ENCODE data around the gene PAOX. TPM values are rescaled to one million over a fixed set of nuclear protein-coding genes. Genes with fewer than 3 reads are reported as not detected.

PAOX gene
- total and polyA plus RNA-seq, 2 of the 4 experiments (the other 2 are of a cell fraction): 3.8 to 4.5 TPM

DNA sequence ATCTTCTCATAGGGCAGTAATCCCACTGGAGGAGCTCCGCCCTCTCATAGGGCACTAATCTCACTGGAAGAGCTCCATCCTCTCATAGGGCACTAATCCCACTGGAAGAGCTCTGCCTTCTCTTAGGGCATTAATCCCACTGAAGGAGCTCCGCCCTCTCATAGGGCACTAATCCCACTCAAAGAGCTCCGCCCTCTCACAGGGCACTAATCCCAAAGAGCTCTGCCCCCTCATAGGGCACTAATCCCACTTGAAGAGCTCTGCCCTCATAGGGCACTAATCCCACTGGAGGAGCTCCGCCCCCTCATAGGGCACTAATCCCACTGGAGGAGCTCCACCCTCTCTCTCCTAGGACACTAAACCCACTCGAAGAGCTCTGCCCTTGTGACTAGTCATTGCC is 17.8 kb upstream of the PAOX start:
- Histone ChIP-seq H3K27me3 (ENCODE audit: control insufficient read depth, insufficient read depth, low read length) (no peaks in the 10 kb centered on the region), H3K4ac (ENCODE audit: low read depth, low read length) (no peak overlapping the region), H2BK5ac (ENCODE audit: low read depth, low read length, poor library complexity, severe bottlenecking) (no peak overlapping the region), H2AFZ (replicated peaks; ENCODE audit: low read length, poor library complexity) (no peak overlapping the region), H3K36me3 (ENCODE audit: control insufficient read depth, insufficient read depth, low read length) (peaks cover 36% of the 10 kb centered on the region), H3K4me3 (ENCODE audit: insufficient read depth, low read depth, low read length) (no peak overlapping the region), H3K4me2 (ENCODE audit: low read depth, low read length) (no peak overlapping the region), H3K9me3 (ENCODE audit: control insufficient read depth, insufficient read depth, low read length) (no peaks in the 10 kb centered on the region), H2BK15ac (ENCODE audit: low read depth, low read length) (no peak overlapping the region), H3K9me1 (ENCODE audit: insufficient read depth, low read length) (no peaks in the 10 kb centered on the region; the same call in 1 of the 2 replicates), H3K9ac (ENCODE audit: low read depth, low read length) (no peak overlapping the region), H3K79me1 (ENCODE audit: low read depth in 1 of 2, low read length in 2 of 2) (peaks cover 6 to 11% of the 10 kb centered on the region in 2 experiments; a peak in 2 of 4 replicates), H3K18ac (ENCODE audit: low read depth, low read length) (no peak overlapping the region), H3K56ac (ENCODE audit: extremely low read depth, insufficient read depth, low read length) (no peak overlapping the region), H3K27ac (ENCODE audit: insufficient read depth, low read length) (no peak overlapping the region), H2AK9ac (replicated peaks; ENCODE audit: low read depth, low read length, poor library complexity) (no peak overlapping the region), H4K5ac (ENCODE audit: low read depth, low read length) (no peak overlapping the region), H2AK5ac (ENCODE audit: low read depth, low read length) (no peak overlapping the region), H4K91ac (ENCODE audit: insufficient read depth, low read depth, low read length) (no peak overlapping the region), H3K14ac (replicated peaks; ENCODE audit: low read depth, low read length) (no peak overlapping the region), H2BK20ac (ENCODE audit: low read depth, low read length) (no peak overlapping the region), H2BK120ac (ENCODE audit: low read depth, low read length) (no peak overlapping the region), H3K4me1 (ENCODE audit: control insufficient read depth, insufficient read depth, low read length) (peaks cover 6% of the 10 kb centered on the region; the same call in 1 of the 2 replicates), H4K8ac (ENCODE audit: low read depth in 2 of 2, low read length in 2 of 2) (no peak overlapping the region), H4K20me1 (ENCODE audit: insufficient read depth, low read length) (no peaks in the 10 kb centered on the region; the same call in 1 of the 2 replicates), H3K23ac (ENCODE audit: low read depth, low read length) (no peak overlapping the region)
- ChIA-PET CTCF (no interaction called here), POLR2A (ENCODE audit: unreplicated experiment) (no interaction called here)
- dilution Hi-C loops (cut with HindIII; ENCODE audit: low sequenced_read_pairs, unreplicated experiment) (no loop called here), intact Hi-C loops (cut with micrococcal nuclease) (no loop called here), in situ Hi-C loops (cut with MboI; ENCODE audit: low sequenced_read_pairs) (no loop called here)
- ATAC-seq (ENCODE audit: low read depth) (no peak), DNase-seq (no peak)
- no peak for TF ChIP-seq MXI1 (IDR thresholded peaks at IDR 0.05; ENCODE audit: borderline replicate concordance, low read depth, low read length)
- TF ChIP-seq, protein P1, sequence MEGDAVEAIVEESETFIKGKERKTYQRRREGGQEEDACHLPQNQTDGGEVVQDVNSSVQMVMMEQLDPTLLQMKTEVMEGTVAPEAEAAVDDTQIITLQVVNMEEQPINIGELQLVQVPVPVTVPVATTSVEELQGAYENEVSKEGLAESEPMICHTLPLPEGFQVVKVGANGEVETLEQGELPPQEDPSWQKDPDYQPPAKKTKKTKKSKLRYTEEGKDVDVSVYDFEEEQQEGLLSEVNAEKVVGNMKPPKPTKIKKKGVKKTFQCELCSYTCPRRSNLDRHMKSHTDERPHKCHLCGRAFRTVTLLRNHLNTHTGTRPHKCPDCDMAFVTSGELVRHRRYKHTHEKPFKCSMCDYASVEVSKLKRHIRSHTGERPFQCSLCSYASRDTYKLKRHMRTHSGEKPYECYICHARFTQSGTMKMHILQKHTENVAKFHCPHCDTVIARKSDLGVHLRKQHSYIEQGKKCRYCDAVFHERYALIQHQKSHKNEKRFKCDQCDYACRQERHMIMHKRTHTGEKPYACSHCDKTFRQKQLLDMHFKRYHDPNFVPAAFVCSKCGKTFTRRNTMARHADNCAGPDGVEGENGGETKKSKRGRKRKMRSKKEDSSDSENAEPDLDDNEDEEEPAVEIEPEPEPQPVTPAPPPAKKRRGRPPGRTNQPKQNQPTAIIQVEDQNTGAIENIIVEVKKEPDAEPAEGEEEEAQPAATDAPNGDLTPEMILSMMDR (conservative IDR thresholded peaks at IDR 0.05; ENCODE audit: low read depth, low read length): no peak
- no peak for TF ChIP-seq CEBPB (IDR thresholded peaks at IDR 0.05; ENCODE audit: low read depth, low read length)
- TF ChIP-seq FOS (IDR thresholded peaks at IDR 0.05; ENCODE audit: low read depth, low read length): no peak
- TF ChIP-seq SMC3 (IDR thresholded peaks at IDR 0.05; ENCODE audit: low read depth, low read length): no peak
- no peak for TF ChIP-seq RAD21 (IDR thresholded peaks at IDR 0.05; ENCODE audit: low read length)
- no peak for TF ChIP-seq RFX5 (IDR thresholded peaks at IDR 0.05; ENCODE audit: low read depth, low read length)
- TF ChIP-seq MAFK (IDR thresholded peaks at IDR 0.05; ENCODE audit: low read depth, low read length): no peak
- TF ChIP-seq USF2 (IDR thresholded peaks at IDR 0.05; ENCODE audit: low read depth, low read length): no peak
- TF ChIP-seq BHLHE40 (IDR thresholded peaks at IDR 0.05; ENCODE audit: low read depth, low read length): no peak
- TF ChIP-seq CHD1 (IDR thresholded peaks at IDR 0.05; ENCODE audit: low read depth, low read length): no peak
- no peak for TF ChIP-seq MAZ (IDR thresholded peaks at IDR 0.05; ENCODE audit: borderline replicate concordance, low read depth, low read length)
- 83% methylated on average over 2 of the region's 5 CpGs; no CpG with 5 or more reads in 1 of the 2 experiments for WGBS, 2 experiments (ENCODE audit: extremely low coverage in 2 of 2, insufficient read length in 1 of 2)
- BruUV-seq (replicated peaks): no TSS peak
